ENCODE results near the gene SCAF4.
A peak's percentile ranks its signal among the peaks of the same experiment; 100 is the strongest.

SCAF4 gene

GRCh38 chr21:31731056-31731856, 662 bp downstream of the SCAF4 start:
- peak; percentile 26 for DNase-seq (ENCODE audit: low spot score)
- CTCF ChIA-PET, result no interaction called here
- peak overlapping the region; percentile 95 for H3K27ac ChIP-seq
- POLR2A ChIA-PET (ENCODE audit: low non-redundant PET), result no interaction called here
- no peak for TF ChIP-seq CTCF (conservative IDR thresholded peaks at IDR 0.05; ENCODE audit: low read depth)

- ChIA-PET CTCF (no interaction called here), POLR2A (ENCODE audit: low non-redundant PET) (no interaction called here)
- peak; percentile 41 for DNase-seq (ENCODE audit: low spot score)
- peak overlapping the region; percentile 95 for H3K27ac ChIP-seq
- no peak for TF ChIP-seq CTCF (conservative IDR thresholded peaks at IDR 0.05; ENCODE audit: low read depth)
These were observed 1.2 kb downstream of the SCAF4 start for GRCh38 chr21:31730712-31731055.

GRCh38 chr21:31729622-31730343, 2.1 kb downstream of the SCAF4 start:
- ChIA-PET CTCF (no interaction called here), POLR2A (ENCODE audit: low non-redundant PET) (no interaction called here)
- TF ChIP-seq CTCF (conservative IDR thresholded peaks at IDR 0.05; ENCODE audit: low read depth), result no peak
- no peak overlapping the region for H3K27ac ChIP-seq
- DNase-seq (ENCODE audit: low spot score), result no peak

- no peak for TF ChIP-seq CTCF (conservative IDR thresholded peaks at IDR 0.05; ENCODE audit: low read depth)
- CTCF ChIA-PET, result no interaction called here
- POLR2A ChIA-PET (ENCODE audit: low non-redundant PET), result no interaction called here
- no peak for DNase-seq (ENCODE audit: low spot score)
- H3K27ac ChIP-seq, result no peak overlapping the region
These were observed 3.0 kb downstream of the SCAF4 start for GRCh38 chr21:31728952-31729351.

- no peak overlapping the region for H3K27ac ChIP-seq
- POLR2A ChIA-PET (ENCODE audit: low non-redundant PET), result no interaction called here
- CTCF ChIA-PET, result no interaction called here
- DNase-seq (ENCODE audit: low spot score), result no peak
- TF ChIP-seq CTCF (conservative IDR thresholded peaks at IDR 0.05; ENCODE audit: low read depth), result no peak
These were observed 3.7 kb downstream of the SCAF4 start for GRCh38 chr21:31728191-31728590.

- ChIA-PET POLR2A (ENCODE audit: low non-redundant PET) (no interaction called here), CTCF (no interaction called here)
- DNase-seq (ENCODE audit: low spot score), result no peak
- TF ChIP-seq CTCF (conservative IDR thresholded peaks at IDR 0.05; ENCODE audit: low read depth), result no peak
- no peak overlapping the region for H3K27ac ChIP-seq
These were observed 4.7 kb downstream of the SCAF4 start for GRCh38 chr21:31727181-31727580.
